Lower leg skin (tissue), 4 donors: ENCODE results near the gene MAT2B. TPM values are rescaled to one million over a fixed set of nuclear protein-coding genes. Genes with fewer than 3 reads are reported as not detected.
"Not testable (repeated sequence)": the region's sequence is repeated elsewhere in the genome, so short reads cannot be mapped to it uniquely, and the experiment has no call there.

Experiments used
- DNase-seq, 2 donors: peaks; one replicate each; pipeline ENCODE4 v3.0.0-alpha.2; 2019; ENCODE audit warnings: low spot score in 2 of 2
- H3K4me3 ChIP-seq: fragments of 200-600 bp; sonication (generic); 2 replicates; pipeline ENCODE4 v1.5.1; 2017; ENCODE audit warnings: mild to moderate bottlenecking, low read depth; ENCODE audit not compliant: poor library complexity, severe bottlenecking
- POLR2A ChIP-seq, 2 donors: fragments of 450-650 bp; IDR thresholded peaks; one replicate each; pipeline ENCODE4 v1.6.1; 2016 to 2017; ENCODE audit warnings: antibody characterized with exemption in 2 of 2, mild to moderate bottlenecking in 1 of 2, moderate library complexity in 1 of 2
- WGBS, 2 donors: methylation state at CpG; one replicate each; pipeline ENCODE4 v1.1.5; 2018; 5-methylcytosine and 5-hydroxymethylcytosine counted together
- intact Hi-C: fragments of 100-400 bp; cut with DNase I; formaldehyde crosslinking; loops from one replicate; pipeline ENCODE4 v1.15.0; 2023; ENCODE audit warnings: low total_unique reads
- total RNA-seq, 4 donors: library from RNA; depleted of rRNA; stranded (reverse); fragments of >200 nt; gene quantifications; one replicate each; pipeline ENCODE4 v1.1.0, GENCODE V29; 2016
- TF ChIP-seq, protein P1 (sequence below), 3 donors: fragments of 450-650 bp; IDR thresholded peaks; one replicate each; pipeline ENCODE4 v1.5.1; 2016; ENCODE audit warnings: antibody characterized with exemption in 3 of 3, mild to moderate bottlenecking in 3 of 3, moderate library complexity in 2 of 3

The MAT2B gene
- total RNA-seq, 4 donors from 2014 or later = 34.9 to 50.1 (median 44.8) TPM

DNA sequence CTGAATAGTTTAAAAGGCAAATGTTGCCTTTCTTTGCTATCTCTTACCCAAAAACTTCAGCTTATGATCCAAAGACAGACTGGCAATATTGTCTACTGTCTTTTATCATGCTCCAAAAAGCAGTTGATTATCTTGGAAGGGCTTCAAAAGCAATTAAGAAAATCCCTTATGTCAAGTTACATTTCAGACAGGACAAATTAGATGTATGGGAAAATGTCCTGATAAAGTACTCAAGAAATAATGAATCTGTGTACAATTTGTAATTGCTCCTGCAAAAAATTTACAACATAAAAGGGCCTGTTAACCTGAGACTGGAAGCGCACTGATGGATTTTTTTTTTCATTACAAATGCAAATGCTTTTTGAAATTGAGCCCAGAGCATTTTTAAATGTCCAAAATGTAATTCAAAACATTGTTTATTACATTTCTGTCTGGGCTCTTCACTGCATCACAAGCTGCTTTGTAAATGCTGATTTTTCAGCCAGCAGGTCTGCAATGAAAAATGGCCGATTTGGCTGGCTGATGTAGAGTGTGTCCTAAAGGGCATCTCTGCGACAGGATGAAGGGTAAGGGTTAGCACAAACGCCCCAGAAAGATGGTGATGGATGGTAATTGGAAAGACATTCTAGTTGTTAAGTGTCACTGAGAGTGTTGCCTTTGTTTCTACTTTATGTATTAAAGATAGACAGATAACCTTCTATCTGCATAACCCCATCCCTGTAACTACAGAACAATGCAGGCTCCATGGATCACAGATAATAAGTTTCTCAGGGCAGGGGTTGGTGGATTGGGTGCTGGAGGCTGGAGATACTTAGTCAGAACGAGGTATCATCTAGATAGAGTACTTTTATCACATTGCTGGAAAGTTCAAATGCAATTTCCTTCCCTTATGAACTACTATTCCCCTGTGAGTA is 27.0 kb downstream of the MAT2B start:
- TF ChIP-seq, protein P1, sequence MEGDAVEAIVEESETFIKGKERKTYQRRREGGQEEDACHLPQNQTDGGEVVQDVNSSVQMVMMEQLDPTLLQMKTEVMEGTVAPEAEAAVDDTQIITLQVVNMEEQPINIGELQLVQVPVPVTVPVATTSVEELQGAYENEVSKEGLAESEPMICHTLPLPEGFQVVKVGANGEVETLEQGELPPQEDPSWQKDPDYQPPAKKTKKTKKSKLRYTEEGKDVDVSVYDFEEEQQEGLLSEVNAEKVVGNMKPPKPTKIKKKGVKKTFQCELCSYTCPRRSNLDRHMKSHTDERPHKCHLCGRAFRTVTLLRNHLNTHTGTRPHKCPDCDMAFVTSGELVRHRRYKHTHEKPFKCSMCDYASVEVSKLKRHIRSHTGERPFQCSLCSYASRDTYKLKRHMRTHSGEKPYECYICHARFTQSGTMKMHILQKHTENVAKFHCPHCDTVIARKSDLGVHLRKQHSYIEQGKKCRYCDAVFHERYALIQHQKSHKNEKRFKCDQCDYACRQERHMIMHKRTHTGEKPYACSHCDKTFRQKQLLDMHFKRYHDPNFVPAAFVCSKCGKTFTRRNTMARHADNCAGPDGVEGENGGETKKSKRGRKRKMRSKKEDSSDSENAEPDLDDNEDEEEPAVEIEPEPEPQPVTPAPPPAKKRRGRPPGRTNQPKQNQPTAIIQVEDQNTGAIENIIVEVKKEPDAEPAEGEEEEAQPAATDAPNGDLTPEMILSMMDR (IDR thresholded peaks at IDR 0.05) = no peak
- TF ChIP-seq POLR2A (IDR thresholded peaks at IDR 0.05) = no peak
- no peak overlapping the region for H3K4me3 ChIP-seq
- DNase-seq = no peak
- intact Hi-C loops = no loop called here
- WGBS, 2 donors = 52% methylated on average over 5 of the region's 5 CpGs

DNA sequence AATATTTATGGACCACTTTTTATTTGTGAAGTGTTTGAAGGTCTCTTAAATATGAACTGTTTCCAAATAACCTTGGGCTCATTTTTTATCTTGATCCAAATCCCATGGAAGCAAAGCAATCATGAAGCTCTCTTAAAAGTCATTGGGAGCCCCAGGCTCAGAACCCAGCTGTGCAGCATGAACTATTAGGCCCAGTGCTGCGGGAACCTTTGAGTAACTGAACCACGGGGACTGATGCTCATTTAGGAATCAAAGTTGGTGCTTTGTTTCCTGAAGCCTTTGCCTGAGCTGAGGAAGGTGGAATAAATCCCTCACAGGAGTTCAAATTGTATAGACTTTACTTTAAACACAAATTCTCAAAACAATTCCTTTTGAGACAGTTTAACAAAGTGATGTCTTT is 27.8 kb downstream of the MAT2B start:
- no peak for DNase-seq
- WGBS, 2 donors = 42 to 50% methylated on average over 2 of the region's 2 CpGs
- no peak for TF ChIP-seq POLR2A (IDR thresholded peaks at IDR 0.05)
- TF ChIP-seq, protein P1 (IDR thresholded peaks at IDR 0.05) = no peak
- intact Hi-C loops = no loop called here
- no peak overlapping the region for H3K4me3 ChIP-seq

DNA sequence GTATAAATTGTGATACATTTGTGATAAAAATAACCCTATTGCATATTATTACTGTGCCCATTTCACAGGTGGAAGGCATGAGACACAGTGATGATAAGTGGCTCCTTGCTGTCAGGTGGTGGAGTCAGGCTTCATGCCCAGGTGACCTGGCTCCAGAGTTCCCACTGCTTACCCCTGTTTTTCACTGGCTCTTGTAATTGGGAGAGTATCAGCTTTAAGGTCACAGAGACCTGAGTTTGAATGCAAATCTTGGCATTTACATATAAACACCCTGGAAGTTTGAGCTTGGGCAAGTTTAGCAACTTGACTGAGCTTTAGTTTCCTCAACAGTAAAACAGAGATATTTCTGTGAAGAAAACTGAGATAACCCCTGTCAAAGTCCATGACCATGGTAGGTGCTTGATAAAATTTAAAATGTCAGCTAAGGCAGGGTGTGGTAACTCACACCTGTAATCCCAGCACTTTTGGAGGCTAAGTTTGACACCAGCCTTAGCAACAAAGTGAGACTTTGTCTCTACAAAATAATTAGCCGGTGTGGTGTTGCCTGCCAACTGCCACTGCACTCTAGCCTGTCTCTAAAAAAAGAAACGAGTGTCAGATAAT is 29.2 kb downstream of the MAT2B start:
- intact Hi-C loops = no loop called here
- DNase-seq = no peak
- TF ChIP-seq POLR2A (IDR thresholded peaks at IDR 0.05) = no peak
- TF ChIP-seq, protein P1 (IDR thresholded peaks at IDR 0.05) = no peak
- 35 to 38% methylated on average over 2 of the region's 2 CpGs for WGBS, 2 donors
- H3K4me3 ChIP-seq = no peak overlapping the region

DNA sequence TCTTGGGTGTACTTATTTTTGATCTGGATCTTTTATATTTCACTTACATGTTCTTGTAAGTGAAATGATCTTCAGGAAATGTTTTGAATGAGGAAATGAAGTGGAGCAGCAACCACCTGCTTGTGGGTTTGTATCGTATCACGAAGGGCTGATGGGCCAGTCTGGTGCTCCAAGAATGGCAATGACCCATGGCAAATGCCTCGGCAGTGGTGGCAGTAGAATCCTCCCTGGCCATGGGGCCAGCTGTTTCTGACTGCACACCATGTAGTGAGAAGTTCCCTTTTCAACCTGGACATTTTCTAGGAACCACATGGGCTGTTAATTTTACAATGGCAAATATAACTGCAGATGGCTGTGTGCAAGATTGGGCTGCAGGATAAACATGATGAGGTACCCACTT is 29.9 kb downstream of the MAT2B start:
- no peak for DNase-seq
- intact Hi-C loops = no loop called here
- TF ChIP-seq, protein P1 (IDR thresholded peaks at IDR 0.05) = no peak
- no peak for TF ChIP-seq POLR2A (IDR thresholded peaks at IDR 0.05)
- WGBS, 2 donors = 68 to 78% methylated on average over 3 of the region's 3 CpGs
- H3K4me3 ChIP-seq = no peak overlapping the region

DNA sequence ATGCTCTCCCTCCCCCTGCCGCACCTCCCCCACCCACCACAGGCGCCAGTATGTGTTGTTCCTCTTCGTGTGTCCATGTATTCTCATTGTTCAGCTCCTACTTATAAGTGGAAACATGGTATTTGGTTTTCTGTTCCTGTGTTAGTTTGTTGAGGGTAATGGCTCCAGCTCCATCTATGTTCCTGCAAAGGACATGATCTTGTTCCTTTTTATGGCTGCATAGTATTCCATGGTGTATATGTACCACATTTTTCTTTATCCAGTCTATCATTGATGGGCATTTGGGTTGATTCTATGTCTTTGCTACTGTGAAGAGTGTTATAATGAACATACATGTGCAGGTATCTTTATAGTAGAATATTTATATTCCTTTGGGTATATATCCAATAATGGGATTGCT is 31.0 kb downstream of the MAT2B start:
- intact Hi-C loops, DNase-seq: not testable (repeated sequence)

DNA sequence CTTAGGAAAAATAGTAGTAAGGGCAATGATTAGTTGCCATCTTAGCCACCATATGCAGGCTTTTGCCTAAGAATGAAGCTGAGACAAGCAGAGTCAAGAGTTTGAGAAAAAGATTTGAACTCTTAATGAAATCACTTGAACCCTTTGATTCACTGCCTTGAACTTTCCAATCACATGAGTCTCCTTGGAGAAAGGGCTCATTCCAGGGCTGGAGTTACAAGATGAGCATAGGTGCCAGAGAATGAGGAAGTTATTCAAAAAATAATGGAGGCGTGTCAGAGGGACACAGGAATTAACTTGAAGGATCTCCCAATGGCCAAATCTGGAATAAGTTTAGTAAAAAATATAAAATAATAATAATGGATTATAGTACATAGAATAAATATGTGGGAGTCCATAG is 35.3 kb downstream of the MAT2B start:
- no peak for TF ChIP-seq POLR2A (IDR thresholded peaks at IDR 0.05)
- TF ChIP-seq, protein P1 (IDR thresholded peaks at IDR 0.05) = no peak
- DNase-seq = no peak
- no peak overlapping the region for H3K4me3 ChIP-seq
- 89 to 96% methylated on average over 1 of the region's 1 CpG for WGBS, 2 donors
- intact Hi-C loops = no loop called here

More for the DNA sequence above, 31.0 kb downstream of the MAT2B start:
- not testable (repeated sequence) for H3K4me3 ChIP-seq
- WGBS, 2 donors = 92 to 96% methylated on average over 3 of the region's 3 CpGs
